Erythroblast (primary cell): ENCODE measurements around the gene CMPK1.

Experiments used
- GATA1 ChIP-seq: IDR thresholded peaks from 2 replicates; pipeline ENCODE4 v1.6.1; 2011; ENCODE audit warnings: low read depth, mild to moderate bottlenecking, control low read depth, low read length, moderate library complexity
- POLR2A ChIP-seq: IDR thresholded peaks from 2 replicates; pipeline ENCODE4 v1.6.1; 2011; ENCODE audit warnings: mild to moderate bottlenecking, low read length

DNA sequence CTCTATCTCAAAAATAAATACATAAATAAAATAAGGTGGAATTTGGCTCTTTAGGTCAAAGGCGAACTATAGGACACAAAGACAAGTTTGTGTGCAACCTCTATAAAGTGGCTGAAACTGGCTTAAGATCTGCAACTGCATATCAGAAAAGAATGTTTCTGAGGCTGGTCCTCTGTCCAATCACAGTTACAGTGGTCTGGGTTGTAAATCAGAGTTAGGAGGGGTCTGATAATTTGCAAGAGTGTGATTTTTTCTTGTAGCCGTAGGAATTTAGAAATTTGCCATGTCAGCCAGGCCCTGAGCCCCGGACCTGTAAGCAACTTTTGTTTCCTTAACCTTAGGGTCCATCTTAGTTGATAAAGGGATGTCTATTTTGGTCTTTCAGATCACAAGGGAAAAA lies 27.8 kb downstream of the CMPK1 start:
- TF ChIP-seq POLR2A, result no peak
- TF ChIP-seq GATA1, result no peak
